ENCODE results near the gene SH2B3. TPM values are rescaled to one million over a fixed set of nuclear protein-coding genes. Genes with fewer than 3 reads are reported as not detected.
A peak's percentile ranks its signal among the peaks of the same experiment; 100 is the strongest.

SH2B3 gene
- 50.5 TPM for total RNA-seq
- long read RNA-seq, full-length matches to known transcripts = 43 of 135 reads
- long read RNA-seq, partial matches to known transcripts = 69 of 135 reads
- long read RNA-seq, other reads (novel, unspliced or antisense) = 23 of 135 reads

DNA sequence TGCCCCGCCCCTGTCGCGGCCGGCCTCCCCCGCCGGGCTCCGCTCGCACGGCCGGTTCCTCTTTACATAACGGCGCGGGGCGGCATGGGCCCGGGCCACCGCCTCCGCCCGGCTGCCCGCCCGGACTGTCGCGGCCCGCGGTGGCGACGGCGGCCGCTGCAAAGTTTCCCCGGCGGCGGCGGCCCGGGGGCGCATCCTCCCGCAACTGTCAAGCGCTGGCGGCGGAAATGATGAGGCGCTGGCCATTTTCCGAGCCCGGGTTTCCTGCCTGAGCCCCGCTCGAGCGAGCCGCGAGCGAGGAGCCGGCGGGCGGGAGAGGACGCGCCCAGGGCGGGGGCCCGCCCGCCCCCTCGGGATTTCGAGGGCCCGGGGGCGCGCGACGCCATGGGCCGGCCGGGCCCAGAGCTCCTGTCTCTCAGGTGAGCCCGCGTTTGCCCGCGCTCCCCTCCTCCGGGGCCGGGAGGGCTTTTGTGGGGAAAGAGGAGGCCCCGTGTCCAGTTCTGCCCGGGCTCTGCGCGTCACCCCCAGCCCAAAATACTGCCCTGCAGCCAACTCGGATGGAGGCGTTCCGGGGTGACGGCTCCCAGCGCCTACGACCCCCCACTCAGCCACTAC lies at the start of gene SH2B3:
TSS of gene SH2B3 (plus strand) at position 65 of the 615 bp plus-strand sequence. CDS start 12,223 bp downstream, outside the sequence.
- Histone ChIP-seq H3K36me3 (no peaks in the 10 kb centered on the region), H3K27ac (replicated peaks) (peak within 1 kb of the TSS; percentile 97), H3K27me3 (ENCODE audit: low read depth) (no peaks in the 10 kb centered on the region), H3K9me3 (replicated peaks) (no peaks in the 10 kb centered on the region), H3K4me1 (peaks cover 85% of the 10 kb centered on the region), H3K4me3 (peak within 1 kb of the TSS; percentile 96)
- intact Hi-C loops (cut with micrococcal nuclease) = no loop called here
- DNase-seq = no peak
- TF ChIP-seq, protein P1, sequence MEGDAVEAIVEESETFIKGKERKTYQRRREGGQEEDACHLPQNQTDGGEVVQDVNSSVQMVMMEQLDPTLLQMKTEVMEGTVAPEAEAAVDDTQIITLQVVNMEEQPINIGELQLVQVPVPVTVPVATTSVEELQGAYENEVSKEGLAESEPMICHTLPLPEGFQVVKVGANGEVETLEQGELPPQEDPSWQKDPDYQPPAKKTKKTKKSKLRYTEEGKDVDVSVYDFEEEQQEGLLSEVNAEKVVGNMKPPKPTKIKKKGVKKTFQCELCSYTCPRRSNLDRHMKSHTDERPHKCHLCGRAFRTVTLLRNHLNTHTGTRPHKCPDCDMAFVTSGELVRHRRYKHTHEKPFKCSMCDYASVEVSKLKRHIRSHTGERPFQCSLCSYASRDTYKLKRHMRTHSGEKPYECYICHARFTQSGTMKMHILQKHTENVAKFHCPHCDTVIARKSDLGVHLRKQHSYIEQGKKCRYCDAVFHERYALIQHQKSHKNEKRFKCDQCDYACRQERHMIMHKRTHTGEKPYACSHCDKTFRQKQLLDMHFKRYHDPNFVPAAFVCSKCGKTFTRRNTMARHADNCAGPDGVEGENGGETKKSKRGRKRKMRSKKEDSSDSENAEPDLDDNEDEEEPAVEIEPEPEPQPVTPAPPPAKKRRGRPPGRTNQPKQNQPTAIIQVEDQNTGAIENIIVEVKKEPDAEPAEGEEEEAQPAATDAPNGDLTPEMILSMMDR (IDR thresholded peaks at IDR 0.05; ENCODE audit: borderline replicate concordance) = no peak

DNA sequence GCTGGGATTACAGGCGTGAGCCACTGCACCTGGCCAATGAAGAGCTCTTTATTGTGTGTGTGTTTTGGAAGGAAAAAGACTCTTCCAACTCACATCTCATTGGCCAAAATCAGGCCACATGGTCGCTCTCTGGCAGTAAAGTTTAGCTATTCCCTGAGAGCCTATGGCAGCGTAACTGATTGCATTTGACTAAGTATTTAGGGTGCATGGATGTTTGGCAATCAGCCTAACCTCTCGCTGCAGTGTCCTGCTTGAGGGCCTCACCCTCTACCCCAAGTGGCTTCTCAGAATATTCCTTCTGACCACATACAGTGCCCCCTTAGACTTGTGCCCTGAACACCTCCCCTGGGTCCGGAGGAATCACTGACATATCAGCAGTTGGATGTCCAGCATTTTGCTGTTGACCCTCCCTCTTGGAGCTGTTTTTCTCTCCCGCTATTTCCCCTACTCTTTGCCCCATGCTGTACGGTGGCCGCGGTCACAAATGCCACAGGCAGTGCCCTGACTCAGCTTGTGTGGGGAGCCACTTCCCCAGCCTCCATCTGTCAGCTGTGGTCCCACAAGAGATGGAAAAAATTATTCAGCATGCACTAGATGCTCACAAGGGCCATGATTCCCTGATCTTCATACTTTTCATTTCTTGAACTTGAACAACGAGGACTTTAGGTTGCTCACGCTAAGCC lies 46.4 kb upstream of the SH2B3 start:
- peaks cover 14% of the 10 kb centered on the region for H3K36me3 ChIP-seq
- H3K4me3 ChIP-seq = no peak overlapping the region
- H3K27me3 ChIP-seq (ENCODE audit: low read depth) = no peaks in the 10 kb centered on the region
- TF ChIP-seq, protein P1 (IDR thresholded peaks at IDR 0.05; ENCODE audit: borderline replicate concordance) = no peak
- no peak for DNase-seq
- intact Hi-C loops (cut with micrococcal nuclease) = no loop called here
- peaks cover 38% of the 10 kb centered on the region for H3K4me1 ChIP-seq
- no peak overlapping the region for H3K27ac ChIP-seq (replicated peaks)
- peaks cover 3% of the 10 kb centered on the region for H3K9me3 ChIP-seq (replicated peaks)

DNA sequence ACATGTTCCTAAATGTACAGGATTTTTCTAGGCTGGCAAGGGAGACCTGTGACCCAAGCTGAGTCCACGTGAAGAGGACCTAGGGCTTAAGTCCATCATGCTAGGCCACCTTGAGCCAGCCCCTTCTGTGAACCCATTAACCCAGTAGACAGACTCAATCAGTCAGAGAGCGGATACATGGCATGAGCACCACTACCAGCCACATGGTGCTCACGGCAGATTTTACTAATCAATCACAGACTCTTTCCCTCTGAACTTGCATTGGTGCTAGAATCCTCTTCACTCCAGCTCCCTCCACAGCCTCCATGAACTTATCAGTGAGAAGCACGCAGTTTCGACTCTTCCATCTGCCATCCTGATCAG lies 45.8 kb upstream of the SH2B3 start:
- intact Hi-C loops (cut with micrococcal nuclease) = no loop called here
- H3K27ac ChIP-seq (replicated peaks) = no peak overlapping the region
- no peaks in the 10 kb centered on the region for H3K9me3 ChIP-seq (replicated peaks)
- no peak for DNase-seq
- H3K4me3 ChIP-seq = no peak overlapping the region
- H3K4me1 ChIP-seq = peaks cover 44% of the 10 kb centered on the region
- TF ChIP-seq, protein P1 (IDR thresholded peaks at IDR 0.05; ENCODE audit: borderline replicate concordance) = no peak
- H3K36me3 ChIP-seq = peaks cover 16% of the 10 kb centered on the region
- H3K27me3 ChIP-seq (ENCODE audit: low read depth) = no peaks in the 10 kb centered on the region

DNA sequence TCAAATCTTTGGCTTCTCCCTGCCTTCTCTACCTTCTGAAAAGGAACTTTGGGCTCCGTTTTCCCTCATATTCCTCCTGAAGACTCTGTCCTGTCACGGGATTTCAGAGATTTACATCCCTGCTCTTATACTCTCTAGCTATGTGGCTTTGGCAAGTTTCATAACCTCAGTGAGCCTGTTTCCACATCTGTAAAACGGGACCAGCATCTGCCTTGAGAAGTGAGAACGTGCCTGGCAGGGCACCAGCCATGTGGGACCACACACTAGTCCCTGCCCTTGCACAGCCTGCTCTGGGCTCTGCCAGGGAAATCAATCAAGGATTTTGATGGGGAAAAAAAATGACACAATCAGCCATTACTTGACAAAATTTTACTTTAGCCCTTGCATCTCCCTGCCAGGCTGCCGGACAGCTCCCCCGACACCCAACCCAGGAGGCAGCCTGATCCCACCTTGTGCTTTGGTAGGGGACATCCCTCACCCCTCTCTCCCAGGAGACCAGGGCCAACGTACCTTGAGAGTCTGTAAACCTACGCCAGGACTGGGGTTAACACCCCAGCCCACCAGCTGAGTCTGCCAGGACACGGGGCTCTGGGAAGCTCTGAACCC lies 45.3 kb upstream of the SH2B3 start:
- Histone ChIP-seq H3K4me1 (peaks cover 49% of the 10 kb centered on the region), H3K27me3 (ENCODE audit: low read depth) (no peaks in the 10 kb centered on the region), H3K36me3 (peaks cover 20% of the 10 kb centered on the region), H3K9me3 (replicated peaks) (no peaks in the 10 kb centered on the region), H3K27ac (replicated peaks) (no peak overlapping the region), H3K4me3 (no peak overlapping the region)
- intact Hi-C loops (cut with micrococcal nuclease) = no loop called here
- TF ChIP-seq, protein P1 (IDR thresholded peaks at IDR 0.05; ENCODE audit: borderline replicate concordance) = no peak
- DNase-seq = no peak

DNA sequence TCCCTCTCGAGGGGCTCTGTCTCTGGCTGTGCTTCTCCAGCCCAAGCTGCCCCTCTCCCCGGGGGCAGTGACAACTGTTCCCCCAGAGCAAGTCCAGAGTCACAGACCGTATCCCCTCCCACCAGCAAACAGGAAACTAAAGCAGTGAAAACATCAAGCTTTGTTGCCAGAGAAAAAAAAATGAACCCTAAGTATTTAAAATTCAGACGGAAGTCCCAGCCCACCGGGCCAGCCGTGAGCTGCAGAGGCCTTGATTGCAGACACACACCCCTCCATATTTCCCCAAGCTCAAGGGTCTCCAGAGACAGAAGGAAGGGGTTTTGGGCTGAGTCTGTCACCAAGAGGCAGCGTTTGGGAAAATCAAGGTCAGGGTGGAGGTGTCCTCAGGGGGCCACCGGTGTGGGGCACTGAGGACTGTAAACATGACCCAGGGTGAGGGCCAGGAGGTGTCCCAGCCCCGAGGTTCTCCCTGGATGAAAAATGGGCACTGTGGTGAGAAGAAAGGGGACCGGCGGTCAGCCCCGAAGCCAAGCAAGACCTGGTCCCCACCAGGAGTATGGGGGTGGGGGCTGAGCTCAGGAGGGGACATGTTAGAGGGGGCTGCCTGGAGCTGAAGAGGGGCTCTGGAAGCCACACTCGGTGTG lies 44.5 kb upstream of the SH2B3 start:
- Histone ChIP-seq H3K9me3 (replicated peaks) (no peaks in the 10 kb centered on the region), H3K4me3 (no peak overlapping the region), H3K27ac (replicated peaks) (peak overlapping the region; percentile 82), H3K27me3 (ENCODE audit: low read depth) (no peaks in the 10 kb centered on the region), H3K4me1 (peaks cover 57% of the 10 kb centered on the region), H3K36me3 (peaks cover 26% of the 10 kb centered on the region)
- intact Hi-C loops (cut with micrococcal nuclease) = no loop called here
- TF ChIP-seq, protein P1 (IDR thresholded peaks at IDR 0.05; ENCODE audit: borderline replicate concordance) = no peak
- no peak for DNase-seq
